K562 (cell line): ENCODE results near the gene GCNT1. TPM values are rescaled to one million over a fixed set of nuclear protein-coding genes. Genes with fewer than 3 reads are reported as not detected.

Experiments used
- ATAC-seq: fragments of 200-7000 bp; cut with Tn5 transposase; 3 replicates; pipeline ENCODE4 v1.9.1; 2020; ENCODE audit warnings: moderate library complexity
- BruUV-seq: library from RNA; stranded (reverse); fragments of 400-500 nt; replicated peaks from 2 replicates; lab custom pipeline; 2021; lab: Mats Ljungman, UMichigan
- CTCF ChIA-PET: fragments of 300-600 bp; formaldehyde crosslinking; extraction: SDS; loops from one replicate; lab custom pipeline; 2021; ENCODE audit warnings: low intra/inter-chr PET ratio; lab: Yijun Ruan, JAX
- POLR2A ChIA-PET: fragments of 300-600, 350-650 bp; sonication (Branson Sonifier 250); formaldehyde crosslinking; extraction: SDS; loops from one replicate; lab custom pipeline; 2021; ENCODE audit warnings: antibody characterized with exemption, inconsistent platforms; lab: Yijun Ruan, JAX
- DNase-seq, 4 experiments: peaks; one replicate each; pipeline versions ENCODE4 v3.0.0 to v3.0.0-alpha.2; 2011 to 2018; ENCODE audit warnings: low spot score in 3 of 4, mixed read lengths in 3 of 4; ENCODE audit errors: extremely low read depth in 1 of 4
- FAIRE-seq: peaks from 2 replicates; lab custom pipeline; 2011; peaks lifted over from hg19 to GRCh38; lab: Jason Lieb, UNC
- H2AFZ ChIP-seq: 2 replicates; pipeline ENCODE4 v1.6.0; 2011; ENCODE audit warnings: low read depth, low read length, control low read depth, inconsistent platforms
- H3K27ac ChIP-seq: fragments of 200-600 bp; 3 replicates; pipeline ENCODE4 v1.8.0; 2011; ENCODE audit warnings: low read depth, mild to moderate bottlenecking, control low read depth, inconsistent platforms, low read length, moderate library complexity, mixed read lengths; ENCODE audit errors: extremely low read depth
- H3K27me3 ChIP-seq, 2 experiments: fragments of 300-600 bp in 1 of 2; 2 replicates in 1 of 2; 3 replicates in 1 of 2; pipeline versions ENCODE4 v1.6.0 to v1.8.0; 2011; ENCODE audit warnings: inconsistent platforms in 2 of 2, low read length in 2 of 2, mild to moderate bottlenecking in 1 of 2, mixed read lengths in 1 of 2, moderate library complexity in 1 of 2; ENCODE audit not compliant: control insufficient read depth in 2 of 2, insufficient read depth in 2 of 2
- H3K36me3 ChIP-seq: fragments of 300-600 bp; 3 replicates; pipeline ENCODE4 v1.8.0; 2011; ENCODE audit warnings: mild to moderate bottlenecking, low read length, inconsistent platforms; ENCODE audit not compliant: control insufficient read depth, insufficient read depth
- H3K4me1 ChIP-seq, 2 experiments: fragments of 200-600 bp in 1 of 2; replicated peaks in 1 of 2; 2 replicates in 1 of 2; 3 replicates in 1 of 2; pipeline versions ENCODE4 v1.5.1 to v1.8.0; 2011; ENCODE audit warnings: inconsistent platforms in 2 of 2, low read length in 2 of 2, mild to moderate bottlenecking in 1 of 2, mixed read lengths in 1 of 2, moderate library complexity in 1 of 2; ENCODE audit not compliant: control insufficient read depth in 2 of 2, insufficient read depth in 2 of 2
- H3K4me2 ChIP-seq: 2 replicates; pipeline ENCODE4 v1.6.1; 2011; ENCODE audit warnings: low read length, control low read depth, inconsistent platforms, mixed read lengths; ENCODE audit not compliant: insufficient read depth
- H3K4me3 ChIP-seq: fragments of 200-600 bp; sonication (generic), shearing (Covaris generic); 2 replicates; pipeline ENCODE4 v1.5.1; 2016; ENCODE audit warnings: control low read depth, inconsistent platforms
- H3K79me2 ChIP-seq: fragments of 200-600 bp; 3 replicates; pipeline ENCODE4 v1.8.0; 2011; ENCODE audit warnings: low read length, inconsistent platforms; ENCODE audit not compliant: control insufficient read depth, insufficient read depth
- H3K9ac ChIP-seq, 2 experiments: 2 replicates each; pipeline versions ENCODE4 v1.6.0 to v1.6.1; 2011; ENCODE audit warnings: low read depth in 2 of 2, low read length in 2 of 2, control low read depth in 1 of 2, inconsistent platforms in 1 of 2, mild to moderate bottlenecking in 1 of 2, mixed read lengths in 1 of 2; ENCODE audit not compliant: insufficient read depth in 1 of 2
- H3K9me1 ChIP-seq: one replicate; pipeline ENCODE4 v1.6.0; 2011; ENCODE audit warnings: inconsistent platforms, mild to moderate bottlenecking, low read length, moderate library complexity; ENCODE audit not compliant: control insufficient read depth, insufficient read depth
- H3K9me3 ChIP-seq: replicated peaks from 2 replicates; pipeline ENCODE4 v1.5.1; 2011; ENCODE audit warnings: low read depth, low read length, inconsistent platforms; ENCODE audit not compliant: control insufficient read depth, insufficient read depth
- H4K20me1 ChIP-seq: replicated peaks from 2 replicates; pipeline ENCODE4 v1.6.1; 2011; ENCODE audit warnings: low read length, inconsistent platforms, mixed read lengths; ENCODE audit not compliant: control insufficient read depth, insufficient read depth
- CREM ChIP-seq: IDR thresholded peaks from 2 replicates; pipeline ENCODE4 v1.6.1; 2014; ENCODE audit warnings: antibody characterized with exemption, low read depth
- FOS ChIP-seq: IDR thresholded peaks from 3 replicates; pipeline ENCODE4 v1.6.1; 2011; ENCODE audit not compliant: insufficient read length; ENCODE audit errors: extremely low read depth
- GTF3C2 ChIP-seq: IDR thresholded peaks from 3 replicates; pipeline ENCODE4 v1.6.1; 2011; ENCODE audit warnings: borderline replicate concordance, mild to moderate bottlenecking, moderate library complexity; ENCODE audit not compliant: insufficient read length; ENCODE audit errors: extremely low read depth
- NCOA2 ChIP-seq, 2 experiments: fragments of 450-650 bp; IDR thresholded peaks; 2 replicates each; pipeline ENCODE4 v1.6.1; 2018; ENCODE audit warnings: mild to moderate bottlenecking in 2 of 2, moderate library complexity in 1 of 2; ENCODE audit not compliant: partially characterized antibody in 2 of 2
- SLC30A9 ChIP-seq: fragments of 250-450 bp; sonication (Bioruptor Pico); IDR thresholded peaks from 2 replicates; pipeline ENCODE4 v1.8.0; 2022; ENCODE audit warnings: mild to moderate bottlenecking, moderate library complexity
- STAT6 ChIP-seq: sonication (generic); formaldehyde crosslinking; IDR thresholded peaks from 2 replicates; pipeline ENCODE4 v1.8.1; 2023; ENCODE audit warnings: mild to moderate bottlenecking, missing genetic modification reagents
- ZNF316 ChIP-seq: fragments of 450-650 bp; IDR thresholded peaks from 2 replicates; pipeline ENCODE4 v1.6.1; 2016
- WGBS: fragments of 100-300 bp; shearing (Covaris generic); methylation state at CpG from one replicate; pipeline ENCODE4 v1.1.6; 2016; ENCODE audit warnings: low coverage, mixed read lengths; ENCODE audit not compliant: insufficient coverage; ENCODE audit errors: missing lambda C conversion rate; 5-methylcytosine and 5-hydroxymethylcytosine counted together
- in situ Hi-C: fragments of 300-500 bp; cut with MboI; formaldehyde crosslinking; loops from 4 replicates; pipeline ENCODE4 v1.15.0; 2018; ENCODE audit warnings: inconsistent platforms, mixed read lengths
- intact Hi-C: fragments of 100-400 bp; cut with micrococcal nuclease; formaldehyde crosslinking; loops from 2 replicates; pipeline ENCODE4 v1.14.2; 2022
- polyA plus RNA-seq, 8 experiments: library from polyadenylated mRNA; depleted of rRNA in 4 of 8; stranded (reverse) in 5 of 8; unstranded in 3 of 8; fragments of >200 nt; fragmentation: Nextera tagmentation in 2 of 8; fragmentation: Illumina TruSeq in 1 of 8; extraction: Ambion mirVana in 2 of 8; extraction: Trizol in 1 of 8; gene quantifications; 2 replicates each; pipeline versions ENCODE4 v1.2.1 to v1.2.3, GENCODE V29; 2011 to 2014; ENCODE audit warnings: inconsistent platforms in 1 of 8, missing spikeins in 1 of 8
- total RNA-seq, 7 experiments: library from RNA; depleted of rRNA in 6 of 7; stranded (reverse); fragments of >200 nt in 6 of 7; fragmentation: Illumina TruSeq in 2 of 7; extraction: Trizol in 2 of 7; gene quantifications; 2 replicates each; pipeline versions ENCODE4 v1.2.1 to v1.2.3, GENCODE V29; 2011 to 2021; ENCODE audit warnings: low replicate concordance in 1 of 7
- TF ChIP-seq, protein P1 (sequence below): fragments of 250-450 bp; sonication (Bioruptor Pico); IDR thresholded peaks from 2 replicates; pipeline ENCODE4 v1.8.0; 2021; ENCODE audit warnings: mild to moderate bottlenecking, moderate library complexity
- TF ChIP-seq, protein P2 (sequence below): fragments of 450-650 bp; IDR thresholded peaks from 2 replicates; pipeline ENCODE4 v1.6.1; 2017; ENCODE audit warnings: antibody characterized with exemption, mild to moderate bottlenecking

The GCNT1 gene
- total and polyA plus RNA-seq, 9 of the 15 experiments (the other 6 are each of a cell fraction or from before 2014, with no cell fraction given): 0.01 to 0.71 (median 0.10) TPM

DNA sequence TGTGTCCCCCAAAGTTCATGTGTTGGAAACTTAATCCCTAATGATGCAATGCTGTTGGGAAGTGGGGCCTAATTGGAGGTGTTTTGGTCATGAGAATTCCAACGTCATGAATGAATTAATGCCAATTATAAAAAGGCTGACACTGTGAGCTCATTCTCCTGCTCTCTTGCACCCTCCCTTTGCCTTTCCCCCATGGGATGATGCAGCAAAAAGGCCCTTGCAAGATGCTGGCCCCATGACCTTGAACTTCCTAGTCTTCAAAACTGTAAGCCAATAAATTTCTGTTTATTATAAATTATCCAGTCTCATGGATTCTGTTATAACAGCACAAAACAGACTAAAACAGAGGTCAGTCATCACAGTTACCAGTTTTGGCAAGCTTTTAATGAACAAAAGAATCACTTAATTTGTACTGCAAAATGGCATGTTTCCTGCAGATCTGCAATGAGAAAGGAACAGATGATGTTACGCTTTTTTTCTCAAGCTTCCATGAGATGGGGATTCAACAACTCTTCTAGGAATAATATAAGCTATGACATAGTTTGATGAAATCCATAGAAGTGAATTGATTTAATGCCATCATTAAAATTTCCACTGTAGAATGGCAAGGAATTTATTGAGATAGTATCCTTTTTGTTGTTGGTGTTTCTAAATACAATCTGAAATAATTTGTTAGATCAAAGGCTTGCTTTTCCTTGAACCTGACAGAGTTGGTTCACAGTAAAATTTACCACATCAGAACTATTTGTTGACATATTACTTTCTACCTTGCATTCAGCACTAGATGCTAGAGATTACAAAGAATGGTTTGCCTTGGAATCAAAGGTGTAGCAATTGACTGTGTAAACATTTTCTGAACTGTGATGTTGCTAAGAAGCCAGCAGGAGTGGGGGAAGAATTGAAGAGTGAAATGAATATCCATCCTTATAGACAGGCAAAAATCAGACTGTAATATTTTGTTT is 35.5 kb upstream of the GCNT1 start:
- no peaks in the 10 kb centered on the region for H3K9me1 ChIP-seq
- no peaks in the 10 kb centered on the region for H3K27me3 ChIP-seq
- WGBS: 14% methylated on average over 2 of the region's 2 CpGs
- H3K4me1 ChIP-seq: no peaks in the 10 kb centered on the region
- in situ Hi-C loops: no loop called here
- ChIA-PET CTCF (no interaction called here), POLR2A (interaction anchor here (0.6 kb wide), 1 partner anchor 1147 kb away, joined by 3 read pairs; no protein-coding TSS in a partner anchor)
- BruUV-seq: no TSS peak
- H3K9me3 ChIP-seq: no peaks in the 10 kb centered on the region
- H3K4me2 ChIP-seq: no peak overlapping the region
- ATAC-seq: no peak
- no peak overlapping the region for H3K9ac ChIP-seq
- intact Hi-C loops: no loop called here
- no peak for FAIRE-seq
- H3K79me2 ChIP-seq: no peaks in the 10 kb centered on the region
- no peaks in the 10 kb centered on the region for H3K36me3 ChIP-seq
- H3K27ac ChIP-seq: no peak overlapping the region
- no peaks in the 10 kb centered on the region for H4K20me1 ChIP-seq
- no peak for DNase-seq
- H3K4me3 ChIP-seq: no peak overlapping the region
- H2AFZ ChIP-seq: no peak overlapping the region
- TF ChIP-seq NCOA2 (IDR thresholded peaks at IDR 0.05; ENCODE audit: partially characterized antibody in 2 of 2) (no peak), CREM (no peak), ZNF316 (no peak), STAT6 (CRISPR knock-in tag) (no peak), GTF3C2 (no peak), SLC30A9 (CRISPR knock-in tag) (no peak), FOS (no peak)
- TF ChIP-seq, protein P1, sequence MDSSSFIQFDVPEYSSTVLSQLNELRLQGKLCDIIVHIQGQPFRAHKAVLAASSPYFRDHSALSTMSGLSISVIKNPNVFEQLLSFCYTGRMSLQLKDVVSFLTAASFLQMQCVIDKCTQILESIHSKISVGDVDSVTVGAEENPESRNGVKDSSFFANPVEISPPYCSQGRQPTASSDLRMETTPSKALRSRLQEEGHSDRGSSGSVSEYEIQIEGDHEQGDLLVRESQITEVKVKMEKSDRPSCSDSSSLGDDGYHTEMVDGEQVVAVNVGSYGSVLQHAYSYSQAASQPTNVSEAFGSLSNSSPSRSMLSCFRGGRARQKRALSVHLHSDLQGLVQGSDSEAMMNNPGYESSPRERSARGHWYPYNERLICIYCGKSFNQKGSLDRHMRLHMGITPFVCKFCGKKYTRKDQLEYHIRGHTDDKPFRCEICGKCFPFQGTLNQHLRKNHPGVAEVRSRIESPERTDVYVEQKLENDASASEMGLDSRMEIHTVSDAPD (CRISPR knock-in tag): no peak
- TF ChIP-seq, protein P2, sequence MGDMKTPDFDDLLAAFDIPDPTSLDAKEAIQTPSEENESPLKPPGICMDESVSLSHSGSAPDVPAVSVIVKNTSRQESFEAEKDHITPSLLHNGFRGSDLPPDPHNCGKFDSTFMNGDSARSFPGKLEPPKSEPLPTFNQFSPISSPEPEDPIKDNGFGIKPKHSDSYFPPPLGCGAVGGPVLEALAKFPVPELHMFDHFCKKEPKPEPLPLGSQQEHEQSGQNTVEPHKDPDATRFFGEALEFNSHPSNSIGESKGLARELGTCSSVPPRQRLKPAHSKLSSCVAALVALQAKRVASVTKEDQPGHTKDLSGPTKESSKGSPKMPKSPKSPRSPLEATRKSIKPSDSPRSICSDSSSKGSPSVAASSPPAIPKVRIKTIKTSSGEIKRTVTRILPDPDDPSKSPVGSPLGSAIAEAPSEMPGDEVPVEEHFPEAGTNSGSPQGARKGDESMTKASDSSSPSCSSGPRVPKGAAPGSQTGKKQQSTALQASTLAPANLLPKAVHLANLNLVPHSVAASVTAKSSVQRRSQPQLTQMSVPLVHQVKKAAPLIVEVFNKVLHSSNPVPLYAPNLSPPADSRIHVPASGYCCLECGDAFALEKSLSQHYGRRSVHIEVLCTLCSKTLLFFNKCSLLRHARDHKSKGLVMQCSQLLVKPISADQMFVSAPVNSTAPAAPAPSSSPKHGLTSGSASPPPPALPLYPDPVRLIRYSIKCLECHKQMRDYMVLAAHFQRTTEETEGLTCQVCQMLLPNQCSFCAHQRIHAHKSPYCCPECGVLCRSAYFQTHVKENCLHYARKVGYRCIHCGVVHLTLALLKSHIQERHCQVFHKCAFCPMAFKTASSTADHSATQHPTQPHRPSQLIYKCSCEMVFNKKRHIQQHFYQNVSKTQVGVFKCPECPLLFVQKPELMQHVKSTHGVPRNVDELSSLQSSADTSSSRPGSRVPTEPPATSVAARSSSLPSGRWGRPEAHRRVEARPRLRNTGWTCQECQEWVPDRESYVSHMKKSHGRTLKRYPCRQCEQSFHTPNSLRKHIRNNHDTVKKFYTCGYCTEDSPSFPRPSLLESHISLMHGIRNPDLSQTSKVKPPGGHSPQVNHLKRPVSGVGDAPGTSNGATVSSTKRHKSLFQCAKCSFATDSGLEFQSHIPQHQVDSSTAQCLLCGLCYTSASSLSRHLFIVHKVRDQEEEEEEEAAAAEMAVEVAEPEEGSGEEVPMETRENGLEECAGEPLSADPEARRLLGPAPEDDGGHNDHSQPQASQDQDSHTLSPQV: no peak
